Measurements from ENCODE around the gene C4orf50. TPM values are rescaled to one million over a fixed set of nuclear protein-coding genes. Genes with fewer than 3 reads are reported as not detected.

C4orf50 gene
- total and polyA plus RNA-seq, 2 experiments from 2014 or later, result not detected

- Histone ChIP-seq H3K79me2 (ENCODE audit: insufficient read depth) (no peaks in the 10 kb centered on the region), H4K20me1 (ENCODE audit: insufficient read depth) (no peaks in the 10 kb centered on the region), H3K27me3 (replicated peaks; ENCODE audit: insufficient read depth) (no peaks in the 10 kb centered on the region), H3K9ac (no peak overlapping the region), H3K9me2 (ENCODE audit: insufficient read depth) (no peaks in the 10 kb centered on the region), H3K36me3 (ENCODE audit: low read depth) (no peaks in the 10 kb centered on the region), H3K4me2 (ENCODE audit: unreplicated experiment) (no peak overlapping the region), H2AFZ (no peak overlapping the region), H3K4me3 (no peak overlapping the region), H3K4me1 (ENCODE audit: insufficient read depth) (no peaks in the 10 kb centered on the region), H3F3A (ENCODE audit: insufficient read depth) (no peaks in the 10 kb centered on the region), H3K9me3 (ENCODE audit: low read depth) (no peaks in the 10 kb centered on the region), H3K27ac (no peak overlapping the region)
- no peak for DNase-seq
- TF ChIP-seq EZH2 (IDR thresholded peaks at IDR 0.05; ENCODE audit: insufficient read depth, poor library complexity, severe bottlenecking) (no peak), EZH2phosphoT487 (IDR thresholded peaks at IDR 0.05; ENCODE audit: insufficient read depth, low read depth) (no peak)
- 51 to 60% methylated on average over 6 of the region's 6 CpGs for WGBS, 2 experiments (ENCODE audit: low coverage in 1 of 2, low lambda C conversion rate in 2 of 2, missing lambda C conversion rate in 2 of 2)
- in situ Hi-C loops (cut with MboI), result no loop called here
Measured at GRCh38 chr4:5999356-5999755, 18.9 kb downstream of the C4orf50 start.

GRCh38 chr4:5998333-5998936 is 19.8 kb downstream of the C4orf50 start:
- Histone ChIP-seq H3K27ac (no peak overlapping the region), H3K4me2 (ENCODE audit: unreplicated experiment) (no peak overlapping the region), H3K36me3 (ENCODE audit: low read depth) (no peaks in the 10 kb centered on the region), H3K79me2 (ENCODE audit: insufficient read depth) (no peaks in the 10 kb centered on the region), H3K9ac (no peak overlapping the region), H3K9me3 (ENCODE audit: low read depth) (no peaks in the 10 kb centered on the region), H3K27me3 (replicated peaks; ENCODE audit: insufficient read depth) (no peaks in the 10 kb centered on the region), H4K20me1 (ENCODE audit: insufficient read depth) (no peaks in the 10 kb centered on the region), H3K4me3 (no peak overlapping the region), H3K4me1 (ENCODE audit: insufficient read depth) (no peaks in the 10 kb centered on the region), H2AFZ (no peak overlapping the region), H3K9me2 (ENCODE audit: insufficient read depth) (no peaks in the 10 kb centered on the region), H3F3A (ENCODE audit: insufficient read depth) (no peaks in the 10 kb centered on the region)
- in situ Hi-C loops (cut with MboI), result no loop called here
- WGBS, 2 experiments (ENCODE audit: low coverage in 1 of 2, low lambda C conversion rate in 2 of 2, missing lambda C conversion rate in 2 of 2), result 0 to 1% methylated on average over 9 of the region's 9 CpGs
- DNase-seq, result peak; percentile 72
- TF ChIP-seq EZH2 (IDR thresholded peaks at IDR 0.05; ENCODE audit: insufficient read depth, poor library complexity, severe bottlenecking) (no peak), EZH2phosphoT487 (IDR thresholded peaks at IDR 0.05; ENCODE audit: insufficient read depth, low read depth) (no peak)

GRCh38 chr4:5996641-5997040 is 21.6 kb downstream of the C4orf50 start:
- Histone ChIP-seq H3K79me2 (ENCODE audit: insufficient read depth) (no peaks in the 10 kb centered on the region), H3K9me2 (ENCODE audit: insufficient read depth) (no peaks in the 10 kb centered on the region), H3K4me1 (ENCODE audit: insufficient read depth) (no peaks in the 10 kb centered on the region), H2AFZ (no peak overlapping the region), H3K9me3 (ENCODE audit: low read depth) (no peaks in the 10 kb centered on the region), H3K4me3 (no peak overlapping the region), H3K27ac (no peak overlapping the region), H4K20me1 (ENCODE audit: insufficient read depth) (no peaks in the 10 kb centered on the region), H3K9ac (no peak overlapping the region), H3K27me3 (replicated peaks; ENCODE audit: insufficient read depth) (no peaks in the 10 kb centered on the region), H3K36me3 (ENCODE audit: low read depth) (no peaks in the 10 kb centered on the region), H3K4me2 (ENCODE audit: unreplicated experiment) (no peak overlapping the region), H3F3A (ENCODE audit: insufficient read depth) (no peaks in the 10 kb centered on the region)
- 16 to 21% methylated on average over 4 of the region's 4 CpGs for WGBS, 2 experiments (ENCODE audit: low coverage in 1 of 2, low lambda C conversion rate in 2 of 2, missing lambda C conversion rate in 2 of 2)
- TF ChIP-seq EZH2 (IDR thresholded peaks at IDR 0.05; ENCODE audit: insufficient read depth, poor library complexity, severe bottlenecking), result no peak
- TF ChIP-seq EZH2phosphoT487 (IDR thresholded peaks at IDR 0.05; ENCODE audit: insufficient read depth, low read depth), result no peak
- no peak for DNase-seq
- in situ Hi-C loops (cut with MboI), result no loop called here

- H3K36me3 ChIP-seq (ENCODE audit: low read depth), result no peaks in the 10 kb centered on the region
- H3K9ac ChIP-seq, result no peak overlapping the region
- in situ Hi-C loops (cut with MboI), result no loop called here
- H3K27me3 ChIP-seq (replicated peaks; ENCODE audit: insufficient read depth), result no peaks in the 10 kb centered on the region
- H3K4me2 ChIP-seq (ENCODE audit: unreplicated experiment), result no peak overlapping the region
- no peaks in the 10 kb centered on the region for H3K79me2 ChIP-seq (ENCODE audit: insufficient read depth)
- no peak for DNase-seq
- WGBS, 2 experiments (ENCODE audit: low coverage in 1 of 2, low lambda C conversion rate in 2 of 2, missing lambda C conversion rate in 2 of 2), result 48% methylated on average over 16 to 19 of the region's 19 CpGs
- no peaks in the 10 kb centered on the region for H3K4me1 ChIP-seq (ENCODE audit: insufficient read depth)
- no peak overlapping the region for H3K4me3 ChIP-seq
- H3K27ac ChIP-seq, result no peak overlapping the region
- no peak overlapping the region for H2AFZ ChIP-seq
- no peaks in the 10 kb centered on the region for H3F3A ChIP-seq (ENCODE audit: insufficient read depth)
- H3K9me3 ChIP-seq (ENCODE audit: low read depth), result no peaks in the 10 kb centered on the region
- no peaks in the 10 kb centered on the region for H4K20me1 ChIP-seq (ENCODE audit: insufficient read depth)
- no peaks in the 10 kb centered on the region for H3K9me2 ChIP-seq (ENCODE audit: insufficient read depth)
- no peak for TF ChIP-seq EZH2phosphoT487 (IDR thresholded peaks at IDR 0.05; ENCODE audit: insufficient read depth, low read depth)
- TF ChIP-seq EZH2 (IDR thresholded peaks at IDR 0.05; ENCODE audit: insufficient read depth, poor library complexity, severe bottlenecking), result no peak
Measured at GRCh38 chr4:5995901-5996623, 22.2 kb downstream of the C4orf50 start.

All from GM23248 (cell line).